Subcutaneous adipose tissue (tissue), 4 donors: ENCODE data around the gene ACAD9. TPM values are rescaled to one million over a fixed set of nuclear protein-coding genes. Genes with fewer than 3 reads are reported as not detected.

Experiments used
- CTCF ChIP-seq: fragments of 450-650 bp; IDR thresholded peaks from one replicate; pipeline ENCODE4 v1.5.1; 2016; ENCODE audit warnings: low read depth, mild to moderate bottlenecking, control low read depth, antibody characterized with exemption, moderate library complexity
- small RNA-seq: library from RNA; depleted of rRNA; stranded (forward); fragments of <200 nt; gene quantifications from one replicate; pipeline ENCODE3, GENCODE V24; 2016
- total RNA-seq, 4 donors: library from RNA; depleted of rRNA; stranded (reverse); fragments of >200 nt; gene quantifications; one replicate each; pipeline ENCODE4 v1.1.0, GENCODE V29; 2016

Gene ACAD9
- total RNA-seq, 4 donors from 2014 or later = 34.1 to 87.0 (median 42.2) TPM

GRCh38 chr3:128949158-128949557 lies 69.7 kb downstream of the ACAD9 start:
- TF ChIP-seq CTCF = no peak

GRCh38 chr3:128950223-128950938 lies 71.0 kb downstream of the ACAD9 start:
- no peak for TF ChIP-seq CTCF

DNA sequence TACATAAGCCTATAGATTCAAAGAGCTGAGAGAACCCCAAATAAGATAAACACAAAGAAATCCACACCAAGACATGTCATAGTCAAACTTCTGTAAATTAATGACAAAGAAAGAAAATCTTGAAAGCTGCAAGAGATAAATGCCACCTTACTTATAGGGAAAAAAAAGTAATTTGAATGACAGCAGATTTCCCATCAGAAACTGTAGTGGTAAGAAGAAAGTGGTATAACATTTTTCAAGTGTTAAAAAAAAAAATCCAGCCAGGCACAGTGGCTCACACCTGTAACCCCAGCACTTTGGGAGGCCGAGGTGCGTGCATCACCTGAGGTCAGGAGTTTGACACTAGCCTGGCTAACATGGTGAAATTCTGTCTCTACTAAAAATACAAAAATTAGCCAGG lies 77.0 kb downstream of the ACAD9 start:
- no peak for TF ChIP-seq CTCF

Small RNA genes within 50 kb of the gene (small RNA-seq; reads per million reads assigned to genes)
- gene AC112484.4 = not detected

Other genes starting within 250 kb of the ACAD9 start
- gene RPN1, start 228.8 kb upstream of the ACAD9 start, total RNA-seq = 100 to 1,000 TPM; 179 to 268 (median 193) TPM
- gene RAB7A, start 153.4 kb upstream of the ACAD9 start, total RNA-seq = 100 to 1,000 TPM in 3 of 4 donors, 10 to 100 TPM in 1; 91.6 to 210 (median 126) TPM
- 1 to 10 TPM in 2 of 4 donors, under 1 TPM in 2; 0.22 to 1.5 (median 0.90) TPM for gene CFAP92, start 114.5 kb downstream of the ACAD9 start, total RNA-seq
- 1 to 10 TPM in 2 of 4 donors, under 1 TPM in 2; 0.33 to 3.8 (median 0.72) TPM for gene EFCC1, start 121.7 kb downstream of the ACAD9 start, total RNA-seq
- gene GP9, start 181.2 kb downstream of the ACAD9 start, total RNA-seq = not detected
- gene RAB43, start 242.2 kb downstream of the ACAD9 start, total RNA-seq = 10 to 100 TPM in 2 of 4 donors, 1 to 10 TPM in 2; 6.3 to 16.4 (median 9.9) TPM